WERI-Rb-1 (cell line): Measurements from ENCODE around the gene RBM17.

Experiments used
- DNase-seq: peaks from one replicate; pipeline ENCODE4 v3.0.0-alpha.2; 2020
- H3K27ac ChIP-seq: fragments of 250-450 bp; sonication (Bioruptor Pico); 2 replicates; pipeline ENCODE4 v1.5.1; 2020; ENCODE audit warnings: mild to moderate bottlenecking, moderate library complexity
- H3K27me3 ChIP-seq: fragments of 250-450 bp; sonication (Bioruptor Pico); 2 replicates; pipeline ENCODE4 v1.5.1; 2021; ENCODE audit warnings: mild to moderate bottlenecking, low read depth, moderate library complexity; ENCODE audit not compliant: insufficient read depth, severe bottlenecking
- H3K36me3 ChIP-seq: fragments of 250-450 bp; sonication (Bioruptor Pico); 2 replicates; pipeline ENCODE4 v1.5.1; 2020; ENCODE audit warnings: mild to moderate bottlenecking, moderate library complexity
- H3K4me3 ChIP-seq: 2 replicates; pipeline ENCODE4 v1.5.1; 2011; ENCODE audit warnings: low read depth, mild to moderate bottlenecking, control low read depth, low read length
- H3K9me3 ChIP-seq: fragments of 250-450 bp; sonication (Bioruptor Pico); 2 replicates; pipeline ENCODE4 v1.5.1; 2021; ENCODE audit warnings: mild to moderate bottlenecking, moderate library complexity; ENCODE audit not compliant: severe bottlenecking
- TF ChIP-seq, protein P1 (sequence below): IDR thresholded peaks from 2 replicates; pipeline ENCODE4 v1.5.1; 2011; ENCODE audit warnings: low read depth, mild to moderate bottlenecking, control low read depth, inconsistent platforms, low read length

Gene RBM17

GRCh38 chr10:6128087-6128486 is 39.3 kb downstream of the RBM17 start:
- no peak for DNase-seq
- no peak overlapping the region for H3K4me3 ChIP-seq
- no peak overlapping the region for H3K27ac ChIP-seq
- no peaks in the 10 kb centered on the region for H3K9me3 ChIP-seq
- no peaks in the 10 kb centered on the region for H3K36me3 ChIP-seq
- peaks cover 20% of the 10 kb centered on the region for H3K27me3 ChIP-seq
- TF ChIP-seq, protein P1, sequence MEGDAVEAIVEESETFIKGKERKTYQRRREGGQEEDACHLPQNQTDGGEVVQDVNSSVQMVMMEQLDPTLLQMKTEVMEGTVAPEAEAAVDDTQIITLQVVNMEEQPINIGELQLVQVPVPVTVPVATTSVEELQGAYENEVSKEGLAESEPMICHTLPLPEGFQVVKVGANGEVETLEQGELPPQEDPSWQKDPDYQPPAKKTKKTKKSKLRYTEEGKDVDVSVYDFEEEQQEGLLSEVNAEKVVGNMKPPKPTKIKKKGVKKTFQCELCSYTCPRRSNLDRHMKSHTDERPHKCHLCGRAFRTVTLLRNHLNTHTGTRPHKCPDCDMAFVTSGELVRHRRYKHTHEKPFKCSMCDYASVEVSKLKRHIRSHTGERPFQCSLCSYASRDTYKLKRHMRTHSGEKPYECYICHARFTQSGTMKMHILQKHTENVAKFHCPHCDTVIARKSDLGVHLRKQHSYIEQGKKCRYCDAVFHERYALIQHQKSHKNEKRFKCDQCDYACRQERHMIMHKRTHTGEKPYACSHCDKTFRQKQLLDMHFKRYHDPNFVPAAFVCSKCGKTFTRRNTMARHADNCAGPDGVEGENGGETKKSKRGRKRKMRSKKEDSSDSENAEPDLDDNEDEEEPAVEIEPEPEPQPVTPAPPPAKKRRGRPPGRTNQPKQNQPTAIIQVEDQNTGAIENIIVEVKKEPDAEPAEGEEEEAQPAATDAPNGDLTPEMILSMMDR, result no peak

DNA sequence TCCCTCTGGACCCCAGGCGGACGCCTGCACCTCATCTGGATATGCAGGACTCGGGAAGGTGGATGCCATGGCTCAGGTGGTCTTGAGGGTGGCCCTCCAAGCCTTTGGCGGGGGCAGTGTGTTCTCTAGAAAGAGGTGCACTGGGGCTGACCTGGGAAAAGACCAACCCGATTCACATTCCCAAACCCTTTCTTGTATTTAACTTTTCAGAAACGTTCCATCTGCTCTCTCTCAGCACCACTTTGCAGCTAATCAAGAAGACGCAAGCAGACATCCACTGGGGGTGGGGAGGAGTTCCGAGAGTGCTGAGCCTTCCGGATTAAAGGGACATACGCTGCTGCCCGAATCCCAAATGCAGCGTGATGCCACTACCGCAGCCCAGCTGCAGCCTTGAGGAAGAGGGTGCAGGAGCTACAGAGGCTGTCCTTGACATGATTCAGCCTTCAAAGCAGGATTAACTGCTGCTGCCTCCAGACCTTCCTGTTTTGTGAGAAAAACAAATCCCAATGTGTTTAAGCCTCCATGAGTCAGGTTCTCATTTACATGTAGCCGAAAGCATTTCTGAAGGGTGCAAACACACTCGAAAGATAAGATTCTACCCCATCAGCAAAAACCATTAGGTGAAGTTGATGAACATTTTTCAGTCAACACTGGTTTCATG is 39.9 kb downstream of the RBM17 start:
- Histone ChIP-seq H3K27ac (no peak overlapping the region), H3K27me3 (peaks cover 20% of the 10 kb centered on the region), H3K9me3 (no peaks in the 10 kb centered on the region), H3K4me3 (no peak overlapping the region), H3K36me3 (no peaks in the 10 kb centered on the region)
- TF ChIP-seq, protein P1, result no peak
- peak; percentile 21 for DNase-seq

GRCh38 chr10:6130848-6131470 is 42.1 kb downstream of the RBM17 start:
- no peak for DNase-seq
- peaks cover 39% of the 10 kb centered on the region for H3K27me3 ChIP-seq
- H3K36me3 ChIP-seq, result no peaks in the 10 kb centered on the region
- no peak overlapping the region for H3K4me3 ChIP-seq
- TF ChIP-seq, protein P1, result no peak
- H3K9me3 ChIP-seq, result no peaks in the 10 kb centered on the region
- H3K27ac ChIP-seq, result no peak overlapping the region

DNA sequence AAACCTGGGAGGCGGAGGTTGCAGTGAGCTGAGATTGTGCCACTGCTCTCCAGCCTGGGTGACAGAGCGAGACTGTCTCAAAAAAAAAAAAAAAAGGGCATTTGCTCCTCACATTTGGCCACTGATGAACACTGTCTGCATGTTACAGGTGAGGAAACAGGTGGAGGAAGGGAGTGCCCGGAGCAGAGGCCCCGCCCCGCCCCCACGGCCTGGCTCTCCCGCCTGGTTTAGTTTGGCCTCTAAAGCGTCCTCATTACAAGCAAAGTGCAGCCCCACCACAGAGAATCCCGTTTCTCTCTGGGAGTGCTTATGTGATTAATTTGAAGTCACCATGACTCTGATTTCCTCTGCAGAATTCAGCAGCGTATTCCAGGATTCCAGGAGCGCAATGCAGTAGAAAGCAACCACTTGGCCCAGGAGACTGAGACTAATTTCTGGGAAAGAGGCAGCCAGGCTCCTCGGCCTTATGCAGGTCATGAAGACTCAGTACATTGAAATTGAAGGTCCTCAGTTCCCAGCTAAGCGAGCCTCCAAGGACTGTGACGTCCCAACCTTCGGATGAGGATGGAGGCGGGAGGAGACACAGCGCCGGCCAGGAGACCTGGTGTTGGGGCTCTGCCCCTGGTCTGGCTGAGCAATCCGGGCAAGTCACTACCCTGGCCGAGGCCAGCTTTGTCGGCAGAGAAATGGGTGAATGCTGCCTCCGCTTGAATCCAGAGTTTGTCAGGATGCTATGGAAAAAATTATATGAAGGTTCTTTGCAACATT is 44.7 kb downstream of the RBM17 start:
- TF ChIP-seq, protein P1, result no peak
- no peak for DNase-seq
- Histone ChIP-seq H3K36me3 (no peaks in the 10 kb centered on the region), H3K27me3 (peaks cover 48% of the 10 kb centered on the region), H3K27ac (no peak overlapping the region), H3K9me3 (no peaks in the 10 kb centered on the region), H3K4me3 (no peak overlapping the region)

DNA sequence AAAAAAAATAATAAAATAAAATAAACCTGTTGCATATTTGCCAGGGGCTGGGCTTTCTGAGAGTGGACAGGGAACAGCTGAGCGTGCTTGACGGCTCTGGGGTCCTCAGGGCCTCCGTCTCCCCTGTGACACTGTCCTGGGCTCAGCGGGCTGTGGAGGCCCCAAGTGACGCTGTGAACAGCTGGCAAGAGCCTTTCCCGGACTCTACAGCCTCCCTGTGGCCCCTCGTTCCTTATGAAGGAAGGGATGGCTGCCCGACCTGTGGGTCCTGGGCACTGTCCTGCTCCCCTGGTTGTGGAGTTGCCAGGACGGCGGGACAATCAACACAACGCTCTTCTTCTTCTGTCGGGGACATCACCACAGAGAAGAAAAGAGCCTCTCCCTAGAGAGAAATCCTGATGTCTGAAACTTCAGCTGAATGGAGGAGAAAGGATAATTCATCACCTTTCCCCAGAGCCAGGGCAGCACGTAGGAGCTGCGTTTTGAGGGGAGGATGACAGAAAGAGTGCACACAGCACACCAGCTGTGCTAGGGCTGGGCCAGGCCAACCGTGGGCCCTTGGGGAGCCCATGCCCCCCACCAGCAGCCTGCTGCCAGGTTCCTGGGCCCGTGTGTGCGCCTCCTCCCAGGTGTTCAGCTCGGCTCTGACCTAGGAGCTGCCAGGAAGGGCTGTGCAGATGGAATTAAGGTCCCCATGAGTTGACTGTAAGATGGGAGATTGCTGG is 45.4 kb downstream of the RBM17 start:
- no peak overlapping the region for H3K4me3 ChIP-seq
- no peaks in the 10 kb centered on the region for H3K36me3 ChIP-seq
- DNase-seq, result no peak
- no peaks in the 10 kb centered on the region for H3K9me3 ChIP-seq
- TF ChIP-seq, protein P1, result no peak
- H3K27ac ChIP-seq, result no peak overlapping the region
- H3K27me3 ChIP-seq, result peaks cover 51% of the 10 kb centered on the region
